Stimulated activated naive CD4-positive, alpha-beta T cell treated with Interleukin-2 at 50 U/mL for 16 hours (primary cell): ENCODE data around the gene DBX1.
"Not testable (repeated sequence)": the region's sequence is repeated elsewhere in the genome, so short reads cannot be mapped to it uniquely, and the experiment has no call there.

ENCODE experiments used
- DNase-seq: peaks from one replicate; lab custom pipeline; 2025; lab: John Stamatoyannopoulos, UW

The DBX1 gene

GRCh38 chr11:20160425-20161229 lies at the start of gene DBX1:
Gene DBX1 (minus strand): TSS chr11:20160475. CDS start chr11:20160324, 151 bp downstream.
- no peak for DNase-seq

- no peak for DNase-seq
Observed at GRCh38 chr11:20208622-20209111, 48.4 kb upstream of the DBX1 start.

GRCh38 chr11:20207781-20208621 lies 47.7 kb upstream of the DBX1 start:
- no peak for DNase-seq

GRCh38 chr11:20205807-20206206 lies 45.5 kb upstream of the DBX1 start:
- DNase-seq = no peak

- no peak for DNase-seq
Observed at GRCh38 chr11:20204681-20205080, 44.4 kb upstream of the DBX1 start.

GRCh38 chr11:20203831-20204230 lies 43.6 kb upstream of the DBX1 start:
- no peak for DNase-seq

GRCh38 chr11:20201231-20201630 lies 41.0 kb upstream of the DBX1 start:
- DNase-seq = no peak

- DNase-seq = not testable (repeated sequence)
Observed at GRCh38 chr11:20200331-20200955, 40.2 kb upstream of the DBX1 start.

GRCh38 chr11:20197881-20198280 lies 37.6 kb upstream of the DBX1 start:
- no peak for DNase-seq

- DNase-seq = no peak
Observed at GRCh38 chr11:20194470-20194869, 34.2 kb upstream of the DBX1 start.

GRCh38 chr11:20193307-20193706 lies 33.0 kb upstream of the DBX1 start:
- no peak for DNase-seq

- no peak for DNase-seq
Observed at GRCh38 chr11:20192641-20193040, 32.4 kb upstream of the DBX1 start.

GRCh38 chr11:20192151-20192550 lies 31.9 kb upstream of the DBX1 start:
- no peak for DNase-seq

GRCh38 chr11:20178976-20179375 lies 18.7 kb upstream of the DBX1 start:
- no peak for DNase-seq

- no peak for DNase-seq
Observed at GRCh38 chr11:20177136-20177535, 16.9 kb upstream of the DBX1 start.

GRCh38 chr11:20172721-20173447 lies 12.6 kb upstream of the DBX1 start:
- no peak for DNase-seq

- no peak for DNase-seq
Observed at GRCh38 chr11:20163783-20164481, 3.7 kb upstream of the DBX1 start.

GRCh38 chr11:20162824-20163782 lies 2.8 kb upstream of the DBX1 start:
- DNase-seq = no peak

- no peak for DNase-seq
Observed at GRCh38 chr11:20161923-20162744, 1.9 kb upstream of the DBX1 start.
